Kidney capillary endothelial cell (primary cell): ENCODE measurements around the gene CARNS1.
"Not testable (repeated sequence)": the region's sequence is repeated elsewhere in the genome, so short reads cannot be mapped to it uniquely, and the experiment has no call there.

Experiments
- DNase-seq: peaks from one replicate; pipeline ENCODE4 v3.0.0-alpha.2; 2018; ENCODE audit warnings: low spot score

CARNS1 gene

GRCh38 chr11:67396259-67396581 is 19.3 kb upstream of the CARNS1 start:
- no peak for DNase-seq

GRCh38 chr11:67396587-67397389 is 18.7 kb upstream of the CARNS1 start:
- DNase-seq, result no peak

GRCh38 chr11:67397536-67397935 is 17.9 kb upstream of the CARNS1 start:
- DNase-seq, result no peak

GRCh38 chr11:67397986-67398660 is 17.4 kb upstream of the CARNS1 start:
- no peak for DNase-seq

GRCh38 chr11:67398661-67399563 is 16.6 kb upstream of the CARNS1 start:
- DNase-seq, result no peak

GRCh38 chr11:67400251-67400941 is 15.1 kb upstream of the CARNS1 start:
- DNase-seq, result no peak

GRCh38 chr11:67400942-67401494 is 14.5 kb upstream of the CARNS1 start:
- DNase-seq, result no peak

GRCh38 chr11:67401495-67402191 is 13.8 kb upstream of the CARNS1 start, which contains the start of gene PPP1CA:
Gene PPP1CA (minus strand): TSS chr11:67401858. CDS start chr11:67401782, 76 bp downstream.
- DNase-seq, result peak; percentile 86

- DNase-seq, result not testable (repeated sequence)
These were observed 13.2 kb upstream of the CARNS1 start for GRCh38 chr11:67402192-67402839.

- not testable (repeated sequence) for DNase-seq
These were observed 12.4 kb upstream of the CARNS1 start for GRCh38 chr11:67403085-67403484.

- DNase-seq, result no peak
These were observed 10.8 kb upstream of the CARNS1 start for GRCh38 chr11:67404515-67405195.

- DNase-seq, result no peak
These were observed 10.3 kb upstream of the CARNS1 start for GRCh38 chr11:67405196-67405567.

- no peak for DNase-seq
These were observed 9.7 kb upstream of the CARNS1 start for GRCh38 chr11:67405688-67406339.

GRCh38 chr11:67406420-67406968 is 9.0 kb upstream of the CARNS1 start:
- DNase-seq, result no peak

- DNase-seq, result no peak
These were observed 8.3 kb upstream of the CARNS1 start for GRCh38 chr11:67406969-67407687.

- no peak for DNase-seq
These were observed 7.8 kb upstream of the CARNS1 start for GRCh38 chr11:67407688-67408163.

GRCh38 chr11:67408437-67409200 is 6.9 kb upstream of the CARNS1 start:
- DNase-seq, result no peak
